GM19328 (cell line): ENCODE data around the gene ELL.

Experiments used
- ATAC-seq: cut with Tn5 transposase; IDR thresholded peaks from one replicate; pipeline ENCODE4 v1.9.1; 2021; ENCODE audit warnings: mild to moderate bottlenecking, moderate library complexity; ENCODE audit not compliant: unreplicated experiment

ELL gene

DNA sequence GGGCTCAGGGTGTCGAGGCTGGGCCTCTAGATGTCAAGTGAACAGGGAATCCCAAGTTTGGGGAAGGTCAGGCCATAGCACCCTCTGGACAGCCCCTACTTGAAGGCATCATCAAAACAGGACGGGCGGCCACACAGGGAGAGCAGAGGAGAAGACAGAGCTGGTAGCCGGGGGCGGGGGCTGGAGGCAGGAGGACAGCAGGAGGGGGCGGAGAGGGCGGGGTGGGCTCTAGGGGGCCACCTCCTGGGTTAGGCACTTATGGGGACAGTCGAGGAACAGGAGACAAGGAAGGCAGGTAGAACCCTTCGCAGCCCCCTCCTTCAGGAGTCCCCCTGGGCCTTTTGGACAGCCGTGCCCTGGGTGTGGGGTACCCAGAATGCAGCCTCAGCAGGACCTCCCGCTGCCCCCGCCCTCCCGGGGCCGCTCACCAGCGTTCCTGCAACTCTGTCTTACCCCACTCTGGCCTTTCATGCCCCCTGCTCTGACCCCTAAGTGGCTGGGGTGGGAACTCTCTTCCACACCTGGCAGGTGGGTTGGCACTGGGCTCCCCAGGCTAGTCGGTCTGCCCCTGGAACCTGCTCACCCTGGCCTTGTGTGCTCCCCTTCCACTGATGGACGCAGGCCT, 96.9 kb downstream of the ELL start:
- ATAC-seq = no peak

DNA sequence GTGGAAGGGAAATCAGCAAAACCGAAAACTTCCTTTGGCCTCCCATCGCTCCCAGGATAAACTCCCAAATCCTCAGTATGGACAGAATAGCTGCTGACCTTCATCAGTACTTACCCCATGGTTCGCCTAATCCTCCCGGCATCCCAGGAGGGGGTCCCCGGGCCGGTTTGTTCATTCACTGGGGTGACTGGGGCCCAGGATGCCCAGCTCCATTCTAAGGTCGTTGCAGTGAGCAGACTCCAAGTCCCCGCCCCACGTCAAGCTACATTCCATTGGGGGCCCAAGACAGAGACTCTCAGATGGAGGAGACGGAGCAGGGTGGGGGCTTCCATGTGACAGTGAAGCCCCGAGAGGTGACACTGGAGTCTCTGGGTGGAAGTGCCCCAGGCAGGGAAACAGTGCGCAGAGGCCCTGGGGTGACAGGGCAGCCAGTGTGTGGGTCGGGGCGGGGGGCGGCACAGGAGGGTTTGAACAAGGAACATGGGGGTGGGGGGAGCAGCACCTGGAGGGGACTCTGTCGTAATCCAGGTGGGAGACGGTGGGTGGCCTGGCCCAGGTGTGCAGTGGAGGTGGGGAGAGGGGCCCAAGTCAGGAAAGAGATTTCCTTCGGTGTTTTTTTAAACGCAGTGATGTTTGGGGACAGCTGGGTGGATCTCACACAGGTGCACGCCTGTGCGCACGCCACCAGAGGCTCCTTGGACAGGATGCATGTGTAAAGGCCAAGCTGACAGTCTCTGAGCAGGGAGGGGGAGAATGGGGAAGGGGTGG, 97.6 kb downstream of the ELL start:
- ATAC-seq = no peak

- ATAC-seq = no peak
Observed at GRCh38 chr19:18423258-18424020, 98.4 kb downstream of the ELL start.

DNA sequence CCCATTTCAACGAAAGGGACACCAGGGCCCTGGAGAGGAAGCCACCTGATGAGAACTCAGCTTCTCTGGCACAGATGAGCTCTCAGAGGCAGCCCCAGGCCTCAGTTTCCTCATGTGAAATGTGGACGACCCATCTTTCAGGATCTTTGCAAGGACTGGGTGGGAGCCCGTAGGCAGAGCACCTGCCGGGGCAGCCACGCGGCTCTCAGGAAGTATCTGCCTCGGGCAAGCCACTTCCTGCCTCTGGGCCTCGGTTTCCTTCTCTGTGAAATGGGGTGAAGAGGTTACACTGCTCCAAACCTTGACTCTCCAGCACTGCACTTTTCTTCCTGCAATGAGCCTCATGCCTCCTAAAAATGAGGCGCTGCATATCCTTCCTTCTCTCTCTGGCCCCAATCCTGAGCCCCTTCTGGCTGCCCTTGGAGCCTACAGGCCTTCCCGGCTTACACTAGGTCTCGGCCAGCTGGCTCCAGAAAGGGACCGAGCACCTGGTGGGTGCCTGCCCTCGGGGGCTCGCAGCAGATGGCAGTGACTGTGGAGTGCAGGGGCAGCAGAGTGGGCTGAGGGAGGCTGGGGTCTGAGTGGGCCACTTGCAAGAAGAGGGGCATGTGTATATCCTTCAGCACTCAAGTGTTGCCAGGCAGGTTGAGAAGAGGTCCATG, 99.2 kb downstream of the ELL start:
- ATAC-seq = no peak

DNA sequence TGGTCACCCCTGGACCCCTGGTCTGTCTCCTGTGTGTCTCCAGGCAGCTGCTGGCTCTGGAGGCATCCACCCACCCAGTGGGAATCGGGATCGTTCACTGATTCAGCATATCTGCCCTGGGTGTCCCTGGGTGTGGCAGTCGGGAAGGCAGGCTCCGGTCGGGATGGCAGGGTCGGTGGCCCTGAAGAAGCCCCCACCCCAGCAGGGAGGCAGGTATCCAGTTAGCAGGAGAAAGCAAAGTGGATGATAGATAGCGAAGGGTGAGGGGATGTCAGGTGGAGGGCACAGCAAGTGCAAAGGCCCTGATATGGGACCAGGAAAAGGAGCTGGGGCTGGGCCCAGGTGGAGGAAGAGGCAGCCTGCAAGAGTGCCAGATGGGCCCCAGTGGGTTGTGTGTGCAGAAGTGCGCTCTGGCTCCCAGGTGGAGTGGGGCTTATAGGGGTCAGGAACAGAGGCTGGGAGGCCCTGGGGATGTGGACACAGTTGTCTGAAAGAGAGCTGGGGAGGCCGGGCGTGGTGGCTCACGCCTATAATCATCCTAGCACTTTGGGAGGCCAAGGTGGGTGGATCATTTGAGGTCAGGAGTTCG, 100.4 kb downstream of the ELL start:
- no peak for ATAC-seq

- ATAC-seq = no peak
Observed at GRCh38 chr19:18420930-18421329, 100.9 kb downstream of the ELL start.

DNA sequence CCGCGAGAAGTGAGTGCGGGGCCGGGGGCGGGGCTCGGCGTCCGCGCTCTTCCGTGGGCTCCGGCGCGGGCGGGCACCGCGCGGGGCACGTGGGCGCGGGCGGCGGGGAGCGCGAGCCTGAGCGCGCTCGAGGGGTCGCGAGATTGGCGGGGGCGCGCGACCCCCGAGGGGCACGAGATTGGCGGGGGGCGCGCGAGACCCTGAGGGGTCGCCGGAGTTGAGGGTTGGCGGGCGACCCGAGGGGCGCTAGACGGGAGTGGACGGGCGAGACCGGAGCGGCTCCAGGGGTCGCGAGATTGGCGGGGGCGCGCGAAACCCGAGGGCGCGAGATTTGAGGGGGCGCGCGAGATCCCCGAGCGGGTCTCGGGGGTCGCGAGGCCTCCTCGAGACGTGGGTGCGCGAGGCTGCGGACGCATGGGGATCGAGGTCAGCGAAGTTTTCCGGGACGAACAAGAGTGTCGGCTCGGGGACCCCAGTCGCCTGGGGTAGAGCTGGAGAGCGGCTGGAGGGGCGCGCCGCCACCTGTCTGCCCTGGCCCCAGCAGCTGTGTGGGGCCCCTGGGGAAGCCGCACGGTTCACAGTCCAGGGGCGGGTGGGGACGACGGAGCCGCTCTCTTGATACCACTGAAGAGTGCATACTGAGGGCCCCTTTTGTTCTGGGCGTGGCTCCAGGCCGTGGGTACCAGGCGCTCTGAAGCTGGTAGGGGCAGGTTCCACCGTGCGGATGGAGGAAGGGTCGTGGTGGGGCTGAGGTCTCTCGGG, 102.0 kb downstream of the ELL start:
- ATAC-seq = no peak

DNA sequence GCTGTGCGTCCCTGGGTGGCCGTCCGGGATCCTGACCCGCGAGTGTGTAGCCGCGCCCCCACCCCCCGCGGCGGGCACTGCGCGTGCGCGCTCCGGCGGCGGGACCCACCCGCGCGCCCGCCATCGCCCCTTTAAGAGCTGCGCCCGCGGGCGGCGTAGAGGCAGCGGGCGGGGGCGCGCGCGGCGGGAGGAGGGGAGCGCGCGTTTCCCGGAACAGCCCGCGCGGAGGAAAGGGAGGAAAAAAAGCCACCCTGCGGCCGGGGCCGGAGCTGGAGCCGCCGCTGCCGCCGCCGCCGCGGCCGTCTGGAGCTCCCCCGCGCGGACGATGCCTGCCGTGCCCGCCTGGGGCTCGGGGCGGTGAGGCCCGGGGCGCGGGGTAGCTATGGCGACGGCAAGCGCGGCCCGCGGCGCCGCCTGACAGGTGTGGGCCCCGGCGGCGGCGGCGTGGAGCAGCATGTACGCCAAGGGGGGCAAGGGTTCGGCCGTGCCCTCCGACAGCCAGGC, 102.6 kb downstream of the ELL start, which contains the start of gene SSBP4:
Gene SSBP4 (plus strand): TSS at position 204 of the 504 bp plus-strand sequence. CDS start 251 bp downstream, at position 455.
- peak; percentile 44 for ATAC-seq

DNA sequence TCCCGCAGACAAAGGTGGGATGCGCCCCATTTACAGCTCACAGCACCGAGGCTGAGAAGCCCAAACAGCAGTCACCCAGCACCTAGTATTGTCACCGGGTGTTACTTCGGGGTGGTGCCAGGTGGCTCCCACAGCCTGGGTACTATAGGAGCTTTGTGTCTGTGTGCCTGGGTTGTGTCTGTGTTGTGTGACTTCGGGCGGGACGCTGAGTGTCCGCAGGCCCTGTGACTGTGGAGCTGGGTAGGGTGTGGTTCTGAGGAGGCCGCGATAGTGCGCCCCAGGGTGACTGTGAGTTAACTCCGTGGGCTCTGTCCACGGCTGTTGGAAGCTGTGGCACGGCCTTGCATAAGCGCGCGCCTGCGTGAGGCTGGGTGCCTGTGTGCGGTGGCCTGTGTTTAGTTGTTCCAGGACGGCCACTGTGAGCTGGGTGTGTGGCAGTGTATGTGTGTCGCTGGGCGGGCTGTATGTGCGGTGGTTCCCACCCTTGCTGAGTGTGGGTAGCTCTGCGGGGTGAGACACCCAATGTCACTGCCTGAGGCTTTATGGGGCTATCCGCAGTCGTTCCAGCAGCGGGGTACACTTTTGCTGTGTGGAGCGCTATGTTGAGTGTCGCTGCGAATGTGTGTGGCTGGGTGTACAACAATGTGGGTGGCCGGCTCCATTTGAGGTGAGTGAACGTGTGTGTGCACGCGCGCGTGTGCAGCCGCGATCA, 103.2 kb downstream of the ELL start:
- ATAC-seq = no peak

DNA sequence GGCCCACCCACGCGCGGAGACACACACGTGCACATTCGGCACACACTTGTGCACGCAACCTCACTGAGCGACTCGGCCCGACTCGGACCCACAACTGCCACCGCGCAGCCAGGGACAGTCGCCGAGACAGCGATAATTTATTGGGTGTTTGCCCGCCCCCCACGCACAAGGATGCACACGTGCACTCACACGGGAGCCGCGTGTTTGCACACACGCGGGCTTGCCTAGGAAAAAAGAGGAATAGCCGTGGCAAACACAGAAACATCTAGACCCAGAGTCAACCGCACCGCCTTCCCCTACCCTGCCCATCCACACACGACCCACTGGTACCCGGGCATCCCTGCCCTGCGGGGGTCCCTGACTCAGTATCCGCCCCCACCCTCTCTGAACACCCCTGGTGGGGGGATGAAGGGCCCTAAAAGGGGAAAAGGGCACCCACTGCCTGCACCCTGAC, 103.8 kb downstream of the ELL start:
- ATAC-seq = no peak

- ATAC-seq = no peak
Observed at GRCh38 chr19:18417250-18418028, 104.4 kb downstream of the ELL start.

DNA sequence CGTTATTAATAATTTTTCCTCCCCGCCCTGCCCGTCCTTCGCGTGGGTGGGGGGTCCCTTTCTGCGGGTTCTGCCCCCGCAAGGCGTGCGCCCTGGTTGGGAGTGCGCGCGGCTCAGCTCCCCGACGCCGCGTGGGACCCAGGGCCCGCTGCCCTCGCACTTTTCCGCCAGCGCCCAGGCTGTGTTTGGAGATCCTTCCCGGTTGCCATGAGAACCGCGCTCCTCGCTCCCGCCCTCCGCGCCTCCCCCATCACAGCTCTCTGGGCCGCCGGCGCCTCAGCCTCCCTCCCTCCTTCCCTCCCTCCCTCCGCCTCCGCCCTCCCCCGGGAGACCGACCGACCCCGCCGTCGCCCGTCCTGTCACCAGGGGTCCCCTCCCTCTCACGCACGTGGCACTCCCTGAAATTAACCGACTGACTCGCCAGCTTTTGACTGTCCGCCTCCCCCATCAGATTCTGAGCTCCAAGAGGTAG, 105.1 kb downstream of the ELL start:
- no peak for ATAC-seq

DNA sequence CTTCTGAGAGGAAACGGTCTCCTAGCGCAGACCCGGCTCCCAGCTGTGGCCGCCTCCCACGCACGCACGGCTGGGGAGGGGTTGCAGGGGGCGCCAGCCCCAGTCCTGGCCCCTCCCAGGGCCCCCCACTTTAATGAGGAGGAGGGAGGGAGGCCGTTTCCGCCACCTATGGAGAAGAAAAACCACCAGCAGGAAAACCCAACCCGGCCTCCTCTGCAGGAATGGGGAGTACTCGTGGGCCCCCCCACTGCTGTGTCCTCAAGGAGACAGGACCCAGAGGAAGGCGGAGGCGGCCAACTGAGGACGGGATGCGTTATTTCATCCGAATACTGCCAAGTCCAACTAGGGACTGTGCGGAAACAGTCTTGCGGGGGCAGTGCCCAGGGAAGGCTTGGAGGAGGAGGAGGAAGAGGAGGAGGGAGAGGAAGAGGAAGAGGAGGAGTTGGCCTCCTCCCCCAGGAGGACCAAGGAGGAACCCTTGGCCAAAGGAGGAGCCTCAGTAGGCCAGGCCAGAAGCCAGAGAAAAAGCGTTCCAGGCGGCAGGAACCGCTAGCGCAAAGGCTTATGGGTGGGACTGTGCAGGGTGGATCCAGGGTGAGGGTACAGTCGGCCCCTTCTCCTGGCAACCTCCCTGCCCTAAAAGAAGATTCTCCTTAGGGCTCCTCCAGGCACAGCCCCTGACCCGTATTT, 106.5 kb downstream of the ELL start:
- no peak for ATAC-seq

DNA sequence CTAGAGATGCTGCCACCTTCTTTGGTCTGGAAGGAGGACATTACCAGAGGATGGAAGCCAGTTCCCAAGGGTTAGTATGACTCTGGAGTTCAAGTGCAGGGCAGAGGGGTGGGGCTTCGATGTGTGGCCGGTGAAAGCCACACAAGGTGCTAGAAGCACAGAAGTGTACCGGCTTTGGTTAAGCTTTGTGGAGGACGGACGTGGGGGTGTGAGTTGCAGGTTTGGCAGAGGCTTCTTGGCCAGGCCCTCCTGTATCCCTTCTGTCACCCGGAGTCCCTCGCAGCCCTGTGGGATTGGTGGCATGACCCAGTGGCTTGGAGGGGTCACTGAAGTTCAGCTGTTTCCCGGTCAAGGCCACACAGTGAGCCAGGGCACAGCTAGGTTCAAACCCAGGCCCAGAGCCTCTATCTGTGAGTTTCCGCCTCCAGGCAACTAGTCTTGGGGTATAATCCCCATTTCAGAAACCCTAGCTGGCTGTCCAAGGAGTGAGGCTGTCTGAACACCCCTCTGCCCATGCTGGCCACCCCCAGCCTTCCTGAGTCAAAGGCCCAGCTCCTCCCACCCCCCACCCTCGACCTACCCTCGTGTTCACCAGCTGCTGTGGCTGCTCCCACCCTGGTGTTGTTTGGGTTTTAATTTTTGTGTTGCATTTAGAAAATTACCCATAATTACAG, 107.2 kb downstream of the ELL start:
- no peak for ATAC-seq

DNA sequence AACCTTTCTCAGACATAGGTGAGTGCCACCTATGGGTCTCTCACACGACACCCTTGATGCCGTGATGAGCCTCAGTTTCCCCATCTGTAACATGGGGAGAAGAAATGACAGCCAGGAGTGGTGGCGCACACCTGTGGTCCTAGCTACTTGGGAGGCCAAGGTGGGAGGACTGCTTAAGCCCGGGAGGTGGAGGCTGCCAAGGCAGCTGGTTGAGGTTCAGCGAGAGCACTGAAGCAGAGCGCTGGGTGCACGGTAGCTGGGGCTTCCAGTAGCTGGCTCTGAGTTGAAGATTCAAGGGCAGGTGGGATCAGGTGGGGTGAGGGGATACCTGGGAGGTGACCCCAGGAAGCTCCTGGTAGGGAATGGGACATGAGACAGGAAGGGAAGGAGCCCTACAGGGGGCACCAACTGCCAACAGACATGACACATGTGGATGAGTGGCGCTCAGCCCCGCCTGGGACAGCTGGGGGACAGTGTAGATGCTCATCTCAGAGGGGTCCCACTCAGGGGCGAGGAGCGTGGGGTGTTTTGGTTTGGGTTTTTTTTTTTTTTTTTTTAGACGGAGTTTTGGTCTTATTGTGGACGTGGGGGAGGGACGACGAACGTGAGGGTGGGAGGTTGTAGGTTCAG, 109.1 kb downstream of the ELL start:
- ATAC-seq = no peak

DNA sequence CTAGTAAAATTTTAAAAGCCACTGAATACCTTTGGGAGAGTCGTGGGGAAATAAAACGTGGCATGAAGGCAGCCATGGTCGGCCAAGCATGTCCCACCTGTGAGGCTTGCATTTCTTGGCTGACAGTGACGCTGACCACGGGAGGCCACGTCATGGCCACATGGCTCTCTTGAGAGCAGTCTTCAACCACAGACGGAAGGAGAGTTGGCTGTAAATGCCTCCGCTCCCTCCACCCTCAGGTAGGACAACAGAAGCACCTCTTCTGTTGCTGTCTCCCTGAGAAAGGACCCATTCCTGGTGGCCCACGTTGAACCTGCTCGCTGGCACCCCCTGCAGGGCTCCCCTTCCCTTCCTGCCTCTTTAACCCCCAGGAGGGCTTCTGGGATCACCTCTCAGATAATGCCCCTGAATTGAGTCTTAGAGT, 113.8 kb downstream of the ELL start:
- no peak for ATAC-seq

DNA sequence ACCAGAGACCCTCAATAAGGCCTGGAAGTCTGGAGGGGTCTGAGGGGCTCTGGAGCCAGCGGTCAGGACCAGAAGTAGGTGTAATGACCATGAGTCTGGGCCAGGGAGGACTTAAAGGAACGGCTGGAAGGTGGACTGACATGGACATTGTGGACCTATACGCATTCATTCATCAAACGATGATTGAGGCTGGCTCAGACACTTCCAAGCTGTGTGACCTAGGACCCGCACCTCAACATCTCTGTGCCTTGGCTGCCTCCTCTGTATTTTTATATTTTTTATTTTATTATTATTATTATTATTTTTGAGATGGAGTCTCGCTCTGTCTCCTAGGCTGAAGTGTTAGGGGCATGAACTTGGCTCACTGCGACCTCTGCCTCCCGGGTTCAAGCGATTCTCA, 115.1 kb downstream of the ELL start:
- no peak for ATAC-seq
